Endometrial microvascular endothelial cells (primary cell): ENCODE measurements around the gene LCT. TPM values are rescaled to one million over a fixed set of nuclear protein-coding genes. Genes with fewer than 3 reads are reported as not detected.
"Not testable (repeated sequence)": the region's sequence is repeated elsewhere in the genome, so short reads cannot be mapped to it uniquely, and the experiment has no call there.

Source experiments
- in situ Hi-C: cut with HindIII; loops from 2 replicates; pipeline ENCODE4 v1.10.0; 2017; ENCODE audit warnings: low sequenced_read_pairs, low pct_unique_long_range_greater_than_20kb; ENCODE audit errors: inconsistent ontology term
- total RNA-seq: library from RNA; depleted of rRNA; stranded (reverse); fragments of >200 nt; gene quantifications from one replicate; pipeline ENCODE4 v1.2.3, GENCODE V29; 2015; ENCODE audit errors: inconsistent ontology term

LCT gene
- total RNA-seq = not detected

DNA sequence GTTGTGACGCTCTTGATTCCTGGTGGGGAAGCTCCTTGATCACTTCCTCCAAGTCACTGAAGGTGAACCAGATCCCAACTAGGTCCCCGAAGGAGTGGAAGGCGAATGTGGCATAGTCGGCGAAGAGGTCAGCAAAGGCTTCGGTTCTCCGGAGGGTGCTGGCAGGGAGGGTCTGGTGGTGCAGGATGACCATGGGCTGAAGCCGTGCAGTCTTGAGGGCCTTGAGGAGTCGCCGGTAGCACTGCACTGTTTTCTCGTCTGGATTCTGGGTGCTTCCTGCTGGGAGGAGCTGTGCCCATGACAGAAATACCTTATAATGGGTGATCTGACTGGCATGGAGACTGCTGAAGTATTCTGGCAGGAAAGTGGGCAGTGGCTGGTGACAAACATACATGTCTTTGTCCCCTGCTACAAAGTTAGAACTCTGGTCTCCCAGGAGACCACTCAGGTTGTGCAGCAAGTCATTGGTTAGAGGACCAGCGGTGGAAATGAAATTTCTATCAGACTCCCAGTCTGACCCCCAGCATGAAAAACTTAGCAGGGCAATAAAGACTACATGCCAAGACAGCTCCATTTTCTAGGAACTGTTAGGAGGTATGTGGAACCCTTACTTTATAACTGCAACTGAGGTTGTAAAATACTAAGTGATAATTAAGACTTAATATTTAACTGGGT lies at the start of gene LCT:
Gene LCT (minus strand): TSS at position 589 of the 675 bp plus-strand sequence. CDS start 15 bp downstream, at position 574.
- in situ Hi-C loops = no loop called here

GRCh38 chr2:135885709-135886108 lies 48.7 kb upstream of the LCT start:
- in situ Hi-C loops = no loop called here

DNA sequence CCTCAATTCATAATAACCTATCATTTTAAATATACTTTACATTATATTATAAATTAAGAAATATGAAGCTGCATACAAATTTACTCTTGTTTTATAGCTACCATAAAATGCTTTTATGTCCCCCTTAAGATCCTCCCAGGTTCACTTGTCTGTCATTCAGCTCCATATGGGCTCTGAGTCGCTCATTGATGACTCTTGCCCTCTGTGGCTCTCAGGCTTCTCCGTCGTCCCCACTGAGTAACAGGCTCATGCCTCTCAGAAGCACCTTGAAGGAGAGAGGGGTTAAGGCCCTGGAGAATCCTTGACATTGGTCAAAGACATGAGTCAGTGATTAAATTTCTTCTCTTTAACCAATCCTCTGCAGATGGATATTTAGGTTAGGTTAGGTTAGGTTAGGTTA lies 45.4 kb upstream of the LCT start:
- in situ Hi-C loops = no loop called here

GRCh38 chr2:135876770-135877169 lies 39.8 kb upstream of the LCT start:
- in situ Hi-C loops = not testable (repeated sequence)

DNA sequence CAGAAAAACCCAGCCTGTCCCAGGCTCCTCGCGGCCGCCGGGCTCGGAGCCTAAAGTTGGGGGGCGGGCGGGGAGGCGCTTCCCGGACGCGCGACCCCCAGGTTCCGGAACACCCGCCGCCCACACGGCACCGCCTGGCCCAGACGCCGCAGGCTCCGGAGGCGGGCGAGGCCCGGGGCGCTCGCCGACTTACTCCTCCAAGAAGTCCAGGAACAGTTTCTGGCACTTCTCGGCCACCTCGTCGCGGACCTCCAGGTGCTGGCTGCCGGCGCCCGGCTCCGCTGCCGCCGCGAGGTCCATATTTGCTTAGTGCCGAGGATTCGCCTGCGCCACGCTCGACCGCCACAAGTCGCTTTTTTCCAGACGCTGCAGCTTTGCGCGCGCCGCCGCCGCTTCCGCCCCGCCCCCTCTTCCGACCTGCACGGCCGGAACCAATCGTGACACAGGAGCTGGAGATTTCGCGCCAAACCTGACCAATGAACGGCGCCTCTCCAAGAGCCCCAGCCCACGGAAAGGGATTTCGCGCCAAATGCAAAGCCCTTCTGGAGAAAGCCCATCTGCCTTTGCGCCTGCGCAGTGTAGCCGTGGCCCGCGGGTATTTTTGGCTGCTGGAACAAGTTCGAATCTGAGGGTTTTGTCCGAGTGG lies 39.2 kb upstream of the LCT start, which contains the start of gene MCM6:
Gene MCM6 (minus strand): TSS at position 378 of the 646 bp plus-strand sequence. CDS start 78 bp downstream, at position 300.
- in situ Hi-C loops = no loop called here

GRCh38 chr2:135875491-135876065 lies 38.6 kb upstream of the LCT start:
- in situ Hi-C loops = no loop called here

DNA sequence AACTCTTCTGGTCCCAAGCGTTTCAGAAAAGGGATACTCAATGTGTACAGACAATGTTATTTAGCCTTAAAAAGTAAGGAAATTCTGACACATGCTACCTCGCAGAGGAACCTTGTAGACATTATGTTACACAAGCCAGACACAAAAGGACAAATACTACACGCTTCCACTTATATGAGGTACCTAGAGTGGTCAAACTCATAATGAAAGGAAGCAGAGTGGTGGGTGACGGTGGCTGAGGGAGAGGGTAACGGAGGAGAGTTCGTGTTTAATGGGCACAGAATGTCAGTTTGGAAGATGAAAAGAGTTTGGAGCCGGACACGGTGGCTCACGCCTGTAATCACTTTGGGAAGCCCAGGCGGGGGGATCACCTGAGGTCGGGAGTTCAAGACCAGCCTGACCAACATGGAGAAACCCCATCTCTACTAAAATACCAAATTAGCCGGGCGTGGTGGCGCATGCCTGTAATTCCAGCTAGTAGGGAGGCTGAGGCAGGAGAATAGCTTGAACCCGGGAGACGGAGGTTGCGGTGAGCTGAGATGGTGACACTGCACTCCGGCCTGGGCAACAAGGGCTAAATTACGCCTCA lies 37.9 kb upstream of the LCT start:
- in situ Hi-C loops = no loop called here

DNA sequence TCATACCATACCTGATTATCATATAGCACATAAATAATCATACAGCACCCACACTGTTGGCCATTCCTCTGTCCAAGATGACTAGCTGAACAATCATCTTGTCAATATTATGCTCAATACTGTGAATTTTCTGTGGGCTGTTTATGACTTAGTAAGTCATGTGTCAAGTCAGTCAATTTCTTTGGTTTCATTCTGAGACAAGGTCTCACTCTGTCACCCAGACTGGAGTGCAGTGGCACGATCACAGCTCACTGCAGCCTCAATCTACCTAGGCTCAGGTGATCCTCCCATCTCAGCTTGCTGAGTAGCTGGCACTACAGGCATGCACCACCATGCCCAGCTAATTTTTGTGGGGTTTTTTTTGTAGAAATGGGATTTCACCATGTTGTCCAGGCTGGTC lies 33.6 kb upstream of the LCT start:
- in situ Hi-C loops = no loop called here

- in situ Hi-C loops = no loop called here
Observed at GRCh38 chr2:135863233-135863632, 26.2 kb upstream of the LCT start.

DNA sequence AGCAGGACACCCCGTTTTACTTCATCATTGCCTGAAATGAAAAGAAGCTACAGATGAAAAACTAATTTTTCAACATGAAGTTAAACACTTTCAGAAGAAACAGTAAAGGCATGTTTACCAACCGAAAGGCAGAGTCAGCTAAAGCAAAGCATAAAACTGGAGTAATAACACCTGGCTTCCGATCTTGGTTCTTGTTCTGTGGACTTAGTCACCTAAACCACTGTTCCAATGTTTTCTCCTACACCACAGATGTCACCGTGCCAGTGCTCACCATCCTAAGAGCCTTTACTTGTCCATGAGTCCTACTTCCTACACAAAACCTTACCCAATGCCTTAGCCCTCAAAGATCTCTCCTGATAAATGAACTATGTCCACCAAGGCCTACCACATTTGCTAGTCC lies 25.7 kb upstream of the LCT start:
- in situ Hi-C loops = no loop called here

DNA sequence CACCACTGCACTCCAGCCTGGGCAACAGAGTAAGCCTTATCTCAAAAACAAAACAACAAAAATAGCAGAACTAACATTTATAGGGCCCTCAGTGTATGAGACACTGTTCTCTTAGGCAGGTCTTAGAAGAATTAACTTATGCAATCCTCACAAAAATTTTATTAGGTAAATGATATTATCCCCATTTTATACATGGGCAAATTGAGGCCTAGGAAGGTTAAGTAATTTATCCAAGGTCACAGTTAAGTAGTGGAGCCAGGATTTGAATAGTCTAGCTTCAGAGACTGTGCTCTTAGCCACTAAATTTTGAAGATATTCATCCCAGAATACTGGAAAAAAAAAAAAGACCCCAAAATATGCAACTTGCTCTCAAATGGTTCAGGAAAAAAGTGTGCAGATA lies 16.4 kb upstream of the LCT start:
- in situ Hi-C loops = no loop called here

- in situ Hi-C loops = no loop called here
Observed at GRCh38 chr2:135851858-135852257, 14.9 kb upstream of the LCT start.

DNA sequence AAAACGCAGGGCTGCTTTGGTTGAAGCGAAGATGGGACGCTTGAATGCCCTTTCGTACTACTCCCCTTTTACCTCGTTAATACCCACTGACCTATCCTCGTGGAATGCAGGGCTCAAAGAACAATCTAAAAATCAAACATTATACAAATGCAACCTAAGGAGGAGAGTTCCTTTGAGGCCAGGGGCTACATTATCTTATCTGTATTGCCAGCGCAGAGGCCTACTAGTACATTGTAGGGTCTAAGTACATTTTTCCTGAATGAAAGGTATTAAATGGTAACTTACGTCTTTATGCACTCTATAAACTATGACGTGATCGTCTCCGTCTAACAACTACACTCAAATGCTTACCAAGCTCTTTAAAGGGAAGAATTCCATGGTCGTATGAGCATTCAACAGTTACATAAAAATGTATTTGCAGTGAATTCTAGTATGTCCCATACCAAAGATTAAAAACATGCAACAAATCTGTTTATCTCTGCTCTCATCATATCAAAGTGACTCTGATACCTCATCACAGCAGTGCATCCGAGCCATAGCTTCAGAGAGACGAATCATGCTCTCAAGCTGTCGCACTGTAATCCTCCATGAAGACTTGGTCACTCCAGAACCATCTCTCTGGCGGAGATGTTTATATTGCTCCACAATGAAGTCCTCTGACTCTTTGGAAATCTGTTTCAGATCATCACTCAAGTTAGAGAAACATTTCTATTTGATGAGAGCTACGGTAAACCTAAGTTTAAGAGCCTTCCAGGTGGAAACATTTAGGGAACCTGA lies 14.1 kb upstream of the LCT start:
- in situ Hi-C loops = no loop called here

GRCh38 chr2:135849087-135849486 lies 12.1 kb upstream of the LCT start:
- in situ Hi-C loops = no loop called here

- in situ Hi-C loops = no loop called here
Observed at GRCh38 chr2:135845997-135846396, 9.0 kb upstream of the LCT start.

GRCh38 chr2:135845257-135845656 lies 8.3 kb upstream of the LCT start:
- in situ Hi-C loops = no loop called here

GRCh38 chr2:135844301-135844895 lies 7.4 kb upstream of the LCT start:
- in situ Hi-C loops = no loop called here

DNA sequence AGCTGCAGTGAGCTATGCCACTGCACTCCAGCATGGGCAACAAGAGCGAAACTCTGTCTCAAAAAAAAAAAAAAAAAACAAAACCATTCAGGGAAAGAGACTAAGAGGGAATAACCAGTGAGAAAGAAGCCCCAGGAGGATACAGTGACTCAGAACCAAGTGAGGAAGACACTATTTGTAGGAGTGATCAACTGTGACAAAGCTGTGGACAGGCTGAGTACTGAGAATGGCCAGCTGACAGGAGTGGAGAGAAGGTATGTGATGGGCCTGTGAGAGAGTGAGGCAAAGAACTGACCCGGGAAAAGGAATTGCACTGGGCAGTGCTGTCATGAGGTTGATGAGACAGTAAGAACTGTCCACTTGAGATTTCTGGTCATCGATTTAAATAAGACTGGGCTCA lies 6.7 kb upstream of the LCT start:
- in situ Hi-C loops = no loop called here

- in situ Hi-C loops = no loop called here
Observed at GRCh38 chr2:135840601-135841000, 3.6 kb upstream of the LCT start.
